ENCODE results near the gene BMPR1A. TPM values are rescaled to one million over a fixed set of nuclear protein-coding genes. Genes with fewer than 3 reads are reported as not detected.

Gene BMPR1A
- total RNA-seq, 1 experiment from 2014 or later: 42.6 TPM

GRCh38 chr10:86962981-86963310 lies 206.5 kb downstream of the BMPR1A start (continued):
- no peak for TF ChIP-seq CEBPB (IDR thresholded peaks at IDR 0.05; ENCODE audit: low read depth)

GRCh38 chr10:86963341-86963919 lies 207.0 kb downstream of the BMPR1A start:
- POLR2A ChIA-PET: no interaction called here
- no peak for ATAC-seq
- no peak for TF ChIP-seq JUND (IDR thresholded peaks at IDR 0.05)
- TF ChIP-seq RAD21 (IDR thresholded peaks at IDR 0.05; ENCODE audit: low read depth): no peak
- TF ChIP-seq FOSL1 (IDR thresholded peaks at IDR 0.05; ENCODE audit: low read depth): no peak
- TF ChIP-seq SIN3A (IDR thresholded peaks at IDR 0.05; ENCODE audit: low read depth): no peak
- TF ChIP-seq CBX3 (IDR thresholded peaks at IDR 0.05; ENCODE audit: low read depth): no peak
- TF ChIP-seq POLR2A (IDR thresholded peaks at IDR 0.05; ENCODE audit: borderline replicate concordance, extremely low read depth, insufficient read depth, insufficient read length): no peak
- no peak for TF ChIP-seq EGR1 (IDR thresholded peaks at IDR 0.05; ENCODE audit: low read depth)
- TF ChIP-seq POLR2AphosphoS5 (IDR thresholded peaks at IDR 0.05; ENCODE audit: low read depth, low read length): no peak
- no peak for TF ChIP-seq YY1 (IDR thresholded peaks at IDR 0.05; ENCODE audit: extremely low read depth, insufficient replicate concordance, low read depth, low read length)
- TF ChIP-seq ZNF274 (IDR thresholded peaks at IDR 0.05; ENCODE audit: low read depth, low read length): no peak
- no peak for TF ChIP-seq SRF (IDR thresholded peaks at IDR 0.05; ENCODE audit: low read depth)
- no peak for TF ChIP-seq ZBTB33 (IDR thresholded peaks at IDR 0.05; ENCODE audit: extremely low read depth, insufficient replicate concordance, low read length)
- TF ChIP-seq ELF1 (IDR thresholded peaks at IDR 0.05; ENCODE audit: borderline replicate concordance, low read depth): no peak
- TF ChIP-seq MAX (IDR thresholded peaks at IDR 0.05): no peak
- no peak for TF ChIP-seq ZFX (IDR thresholded peaks at IDR 0.05)
- no peak for TF ChIP-seq REST (IDR thresholded peaks at IDR 0.05; ENCODE audit: low read depth)
- TF ChIP-seq TCF7L2 (IDR thresholded peaks at IDR 0.05; ENCODE audit: borderline replicate concordance, extremely low read depth, insufficient read depth, insufficient read length): no peak
- TF ChIP-seq CEBPB (IDR thresholded peaks at IDR 0.05; ENCODE audit: low read depth): no peak
- TF ChIP-seq CTCF (IDR thresholded peaks at IDR 0.05 in 2 of 3, conservative IDR thresholded peaks at IDR 0.05 in 1 of 3; ENCODE audit: borderline replicate concordance in 1 of 3, insufficient read depth in 1 of 3, low read depth in 2 of 3, low read length in 2 of 3): no peak
- Histone ChIP-seq H3K4me1 (ENCODE audit: control insufficient read depth in 1 of 2, insufficient read depth in 2 of 2, low read length in 2 of 2) (peaks cover 63 to 88% of the 10 kb centered on the region in 2 experiments), H3K27ac (ENCODE audit: low read depth, low read length) (no peak overlapping the region), H3K27me3 (ENCODE audit: insufficient read depth, low read length) (no peaks in the 10 kb centered on the region), H3K79me2 (ENCODE audit: insufficient read depth, low read length) (peaks cover 19% of the 10 kb centered on the region), H3K4me2 (ENCODE audit: low read length) (no peak overlapping the region), H4K20me1 (ENCODE audit: insufficient read depth) (no peaks in the 10 kb centered on the region), H2AFZ (ENCODE audit: low read depth, low read length, poor library complexity, severe bottlenecking) (no peak overlapping the region), H3K4me3 (replicated peaks in 1 of 2; ENCODE audit: low read depth in 1 of 2, low read length in 2 of 2) (no peak overlapping the region), H3K9me3 (ENCODE audit: control insufficient read depth in 1 of 2, insufficient read depth in 1 of 2, low read depth in 1 of 2, low read length in 2 of 2) (no peaks in the 10 kb centered on the region), H3K36me3 (ENCODE audit: control insufficient read depth in 1 of 2, insufficient read depth in 2 of 2, low read length in 2 of 2) (0 out of 4 replicates have a peak, but pooled peaks cover 0 to 5% of the 10 kb centered on the region in 2 experiments), H3K9ac (ENCODE audit: low read length) (no peak overlapping the region), H3K9me2 (ENCODE audit: insufficient read depth) (no peaks in the 10 kb centered on the region)
- CTCF ChIA-PET: interaction anchor here (1.2 kb wide), 1 partner anchor 25 kb away, joined by 7 read pairs; no protein-coding TSS in a partner anchor
- intact Hi-C loops (cut with micrococcal nuclease): loop anchor here (5.0 kb wide), 1 partner anchor 251 kb away; no protein-coding TSS in a partner anchor
- no peak for DNase-seq (ENCODE audit: low read depth, low spot score)
- RAD21 ChIA-PET (ENCODE audit: low non-redundant PET in 1 of 2, low total read pairs in 2 of 2, uncharacterized antibody in 2 of 2, unreplicated experiment in 2 of 2): no interaction called here
- BruUV-seq (replicated peaks): no TSS peak
